Bronchus fibroblast of lung (primary cell): ENCODE results near the gene FAM72A. TPM values are rescaled to one million over a fixed set of nuclear protein-coding genes. Genes with fewer than 3 reads are reported as not detected.

Source experiments
- total RNA-seq: library from RNA; depleted of rRNA; stranded (reverse); fragments of >200 nt; gene quantifications from 2 replicates; pipeline ENCODE4 v1.2.3, GENCODE V29; 2015

FAM72A gene
- total RNA-seq = 6.7 and 10.3 TPM in 2 replicates

GRCh38 chr1:206202789-206203363 is at the start of gene FAM72A:
FAM72A (minus strand) TSS chr1:206202839; CDS start chr1:206202025, 814 bp downstream.

GRCh38 chr1:206203364-206204158 is 922 bp upstream of the FAM72A start, which contains the start of gene SRGAP2:
SRGAP2 (plus strand) TSS chr1:206203541; CDS start chr1:206205971, 2,430 bp downstream.

Other genes with a start within 250 kb of the FAM72A start
- 3.2 and 3.4 TPM in 2 replicates for gene RAB7B, start 199.4 kb downstream of the FAM72A start, total RNA-seq
- gene CTSE, start 178.9 kb downstream of the FAM72A start, total RNA-seq = not detected in 2 replicates
- gene RHEX, start 149.7 kb downstream of the FAM72A start, total RNA-seq = not detected in 2 replicates
- gene AVPR1B, start 85.5 kb downstream of the FAM72A start, total RNA-seq = not detected in 2 replicates
- gene SRGAP2, start 702 bp upstream of the FAM72A start, total RNA-seq = 37.2 and 40.3 TPM in 2 replicates